Spleen (tissue), 11 donors: ENCODE measurements around the gene EHBP1. TPM values are rescaled to one million over a fixed set of nuclear protein-coding genes. Genes with fewer than 3 reads are reported as not detected.

ENCODE experiments used
- DNase-seq: peaks from one replicate; pipeline ENCODE4 v3.0.0-alpha.2; 2020
- H3K27ac ChIP-seq, 8 donors: fragments of 200-600 bp; sonication (generic) in 7 of 8; 1 replicate in 4 of 8; 2 replicates in 4 of 8; pipeline versions ENCODE4 v1.5.0 to v1.8.0; 2016 to 2021; ENCODE audit warnings: inconsistent platforms in 4 of 8, mild to moderate bottlenecking in 4 of 8, moderate library complexity in 1 of 8
- H3K27me3 ChIP-seq, 7 donors: fragments of 200-600 bp; sonication (generic) in 6 of 7; replicated peaks in 1 of 7; 1 replicate in 4 of 7; 2 replicates in 3 of 7; pipeline versions ENCODE4 v1.5.0 to v1.8.0; 2016 to 2021; ENCODE audit warnings: inconsistent platforms in 3 of 7, mild to moderate bottlenecking in 1 of 7
- H3K36me3 ChIP-seq, 6 donors: fragments of 200-600 bp; sonication (generic) in 5 of 6; 1 replicate in 4 of 6; 2 replicates in 2 of 6; pipeline versions ENCODE4 v1.5.0 to v1.8.0; 2016 to 2021; ENCODE audit warnings: inconsistent platforms in 2 of 6
- H3K4me1 ChIP-seq, 6 donors: fragments of 200-600 bp; sonication (generic) in 5 of 6; 1 replicate in 3 of 6; 2 replicates in 3 of 6; pipeline versions ENCODE4 v1.5.0 to v1.8.0; 2016 to 2021; ENCODE audit warnings: inconsistent platforms in 3 of 6
- H3K4me3 ChIP-seq, 8 donors: fragments of 200-600 bp; sonication (generic) in 7 of 8; 1 replicate in 4 of 8; 2 replicates in 4 of 8; pipeline versions ENCODE4 v1.5.0 to v1.8.0; 2016 to 2021; ENCODE audit warnings: inconsistent platforms in 4 of 8, mild to moderate bottlenecking in 4 of 8, moderate library complexity in 2 of 8
- H3K9me3 ChIP-seq, 8 donors: fragments of 200-600 bp; sonication (generic) in 7 of 8; 1 replicate in 4 of 8; 2 replicates in 4 of 8; pipeline versions ENCODE4 v1.5.0 to v1.8.0; 2016 to 2021; ENCODE audit warnings: inconsistent platforms in 4 of 8
- CTCF ChIP-seq, 11 experiments: fragments of 200-600 bp in 7 of 11; fragments of 450-650 bp in 4 of 11; sonication (generic) in 4 of 11; IDR thresholded peaks in 8 of 11; conservative IDR thresholded peaks in 3 of 11; 1 replicate in 7 of 11; 2 replicates in 4 of 11; pipeline versions ENCODE4 v1.4.0 to v1.8.0; 2016 to 2021; ENCODE audit warnings: antibody characterized with exemption in 11 of 11, inconsistent platforms in 4 of 11, mild to moderate bottlenecking in 1 of 11
- POLR2A ChIP-seq, 3 donors: fragments of 450-650 bp; IDR thresholded peaks; one replicate each; pipeline ENCODE4 v1.5.1; 2017; ENCODE audit warnings: antibody characterized with exemption in 3 of 3, mild to moderate bottlenecking in 1 of 3
- POLR2AphosphoS5 ChIP-seq, 3 donors: sonication (generic); formaldehyde crosslinking; IDR thresholded peaks; one replicate each; pipeline ENCODE4 v1.5.1; 2017; ENCODE audit warnings: antibody characterized with exemption in 3 of 3
- WGBS, 5 donors: extraction: QIAGEN DNeasy Blood & Tissue Kit in 3 of 5; methylation state at CpG; one replicate each; pipeline versions ENCODE4 v1.1.5 to v1.1.7; 2013 to 2018; 5-methylcytosine and 5-hydroxymethylcytosine counted together
- intact Hi-C: fragments of 100-400 bp; cut with DNase I; formaldehyde crosslinking; loops from one replicate; pipeline ENCODE4 v1.15.0; 2023; ENCODE audit warnings: low total_unique reads
- polyA plus RNA-seq, 3 donors: library from polyadenylated mRNA; stranded (reverse); fragments of 200-250 nt; gene quantifications; one replicate each; pipeline ENCODE4 v1.2.1, GENCODE V29; 2013
- small RNA-seq, 4 donors: library from RNA; depleted of rRNA; stranded (forward); fragments of <200 nt; gene quantifications; one replicate each; pipeline ENCODE3, GENCODE V24; 2016
- total RNA-seq, 7 donors: library from RNA; depleted of rRNA in 3 of 7; stranded (reverse); fragments of >200 nt in 3 of 7; fragmentation: NEBNext Ultra II Directional in 4 of 7; extraction: Animal tissue kit (Norgen Biotek cat#: 25700) in 4 of 7; gene quantifications; one replicate each; pipeline versions ENCODE4 v1.1.0 to v1.2.1, GENCODE V29; 2016 to 2021
- donor health status: healthy with polysubstance abuse.
- donor health status: DM: no; HTN: no; CAD: no; lungs with moderate emphysema.
- donor health status: DM: no; HTN: no; CAD: no.
- donor health status: Bipolar disorder and iron deficiency.
- donor health status: healthy.
- donor health status: DM: no; HTN: no; CAD: no.
- donor health status: DM: yes; HTN: yes; CAD: no.

EHBP1 gene
- total and polyA plus RNA-seq, 10 donors: 5.0 to 44.2 (median 31.7) TPM

GRCh38 chr2:63092857-63093256, 387.3 kb downstream of the EHBP1 start:
- no peaks in the 10 kb centered on the region for H3K9me3 ChIP-seq
- intact Hi-C loops: no loop called here
- H3K36me3 ChIP-seq: no peaks in the 10 kb centered on the region
- WGBS, 5 donors: 0 to 2% (median 1%) methylated on average over 1 of the region's 1 CpG
- TF ChIP-seq POLR2A (IDR thresholded peaks at IDR 0.05) (no peak), CTCF (IDR thresholded peaks at IDR 0.05 in 8 of 11, conservative IDR thresholded peaks at IDR 0.05 in 3 of 11) (no peak), POLR2AphosphoS5 (IDR thresholded peaks at IDR 0.05) (no peak)
- H3K27me3 ChIP-seq: no peaks in the 10 kb centered on the region
- H3K27ac ChIP-seq: no peak overlapping the region
- H3K4me3 ChIP-seq: no peak overlapping the region
- no peaks in the 10 kb centered on the region for H3K4me1 ChIP-seq
- no peak for DNase-seq

GRCh38 chr2:63093502-63093901, 388.0 kb downstream of the EHBP1 start:
- WGBS, 5 donors: 81 to 95% (median 94%) methylated on average over 1 of the region's 1 CpG
- H3K4me3 ChIP-seq: no peak overlapping the region

More at GRCh38 chr2:63093502-63093901, 388.0 kb downstream of the EHBP1 start:
- Histone ChIP-seq H3K36me3 (no peaks in the 10 kb centered on the region), H3K4me1 (no peaks in the 10 kb centered on the region), H3K27ac (no peak overlapping the region), H3K27me3 (no peaks in the 10 kb centered on the region), H3K9me3 (no peaks in the 10 kb centered on the region)
- TF ChIP-seq POLR2AphosphoS5 (IDR thresholded peaks at IDR 0.05): no peak
- no peak for TF ChIP-seq POLR2A (IDR thresholded peaks at IDR 0.05)
- no peak for TF ChIP-seq CTCF (IDR thresholded peaks at IDR 0.05 in 8 of 11, conservative IDR thresholded peaks at IDR 0.05 in 3 of 11)
- no peak for DNase-seq
- intact Hi-C loops: no loop called here

Small RNA genes within 50 kb of the gene (small RNA-seq; reads per million reads assigned to genes)
- 0 reads per million in 4 donors for gene RF00019

Other genes starting within 250 kb of the EHBP1 start
- 1 to 10 TPM in 1 of 7 donors, under 1 TPM in 5, not detected in 1; 0.51 to 2.6 (median 0.98) TPM for gene TMEM17, start 199.5 kb upstream of the EHBP1 start, total RNA-seq
- under 1 TPM; 0.22 to 0.53 (median 0.48) TPM for gene TMEM17, start 199.5 kb upstream of the EHBP1 start, polyA plus RNA-seq